Stimulated activated CD4-positive, alpha-beta T cell treated with anti-CD3 and anti-CD28 coated beads, Interleukin-12 subunit alpha, Interleukin-12 subunit beta, amount 100 ng/mL, for 48 hours (primary cell): ENCODE measurements around the gene ITSN1.
"Not testable (repeated sequence)": the region's sequence is repeated elsewhere in the genome, so short reads cannot be mapped to it uniquely, and the experiment has no call there.

ENCODE experiments used
- DNase-seq, 3 donors: peaks; one replicate each; pipeline ENCODE4 v3.0.0-alpha.2; 2020; ENCODE audit warnings: low read depth in 2 of 3, low spot score in 1 of 3

The ITSN1 gene

GRCh38 chr21:33763582-33763899 lies 121.2 kb downstream of the ITSN1 start:
- no peak for DNase-seq

- no peak for DNase-seq
Measured at GRCh38 chr21:33767236-33767635, 124.9 kb downstream of the ITSN1 start.

- no peak for DNase-seq
Measured at GRCh38 chr21:33767960-33768359, 125.7 kb downstream of the ITSN1 start.

GRCh38 chr21:33769057-33769456 lies 126.8 kb downstream of the ITSN1 start:
- DNase-seq = no peak

GRCh38 chr21:33770542-33770941 lies 128.2 kb downstream of the ITSN1 start:
- no peak for DNase-seq

- no peak for DNase-seq
Measured at GRCh38 chr21:33771976-33772375, 129.7 kb downstream of the ITSN1 start.

GRCh38 chr21:33774551-33774950 lies 132.2 kb downstream of the ITSN1 start:
- no peak for DNase-seq

GRCh38 chr21:33775100-33775828 lies 133.0 kb downstream of the ITSN1 start:
- no peak for DNase-seq

GRCh38 chr21:33780631-33781030 lies 138.3 kb downstream of the ITSN1 start:
- DNase-seq = no peak

GRCh38 chr21:33781121-33781520 lies 138.8 kb downstream of the ITSN1 start:
- DNase-seq = no peak

GRCh38 chr21:33783187-33783979 lies 141.1 kb downstream of the ITSN1 start:
- no peak for DNase-seq

GRCh38 chr21:33787431-33787830 lies 145.1 kb downstream of the ITSN1 start:
- DNase-seq = no peak

GRCh38 chr21:33788438-33788837 lies 146.1 kb downstream of the ITSN1 start:
- DNase-seq = not testable (repeated sequence)

GRCh38 chr21:33789697-33790096 lies 147.4 kb downstream of the ITSN1 start:
- DNase-seq = no peak

- DNase-seq = no peak
Measured at GRCh38 chr21:33791073-33791472, 148.8 kb downstream of the ITSN1 start.

GRCh38 chr21:33794596-33794995 lies 152.3 kb downstream of the ITSN1 start:
- DNase-seq = no peak

- no peak for DNase-seq
Measured at GRCh38 chr21:33797565-33797964, 155.3 kb downstream of the ITSN1 start.

- DNase-seq = no peak
Measured at GRCh38 chr21:33799378-33800090, 157.2 kb downstream of the ITSN1 start.

GRCh38 chr21:33800753-33801423 lies 158.6 kb downstream of the ITSN1 start:
- DNase-seq = no peak

GRCh38 chr21:33801424-33802405 lies 159.4 kb downstream of the ITSN1 start:
- no peak for DNase-seq
